ENCODE data around the gene MARCHF9. TPM values are rescaled to one million over a fixed set of nuclear protein-coding genes. Genes with fewer than 3 reads are reported as not detected.

Gene MARCHF9
- total and polyA plus RNA-seq, 4 donors, result 4.8 to 29.9 (median 14.0) TPM

GRCh38 chr12:57763881-57764661, 9.2 kb downstream of the MARCHF9 start:
- H3K4me1 ChIP-seq (ENCODE audit: control insufficient read depth in 1 of 2, insufficient read depth in 2 of 2, low read length in 2 of 2), result no peaks in the 10 kb centered on the region
- no peaks in the 10 kb centered on the region for H3K27me3 ChIP-seq (ENCODE audit: control insufficient read depth in 1 of 2, insufficient read depth in 2 of 2, low read length in 1 of 2)
- 76 to 78% methylated on average over 6 of the region's 6 CpGs for WGBS, 2 donors
- ATAC-seq (ENCODE audit: low FRiP score), result no peak
- no peaks in the 10 kb centered on the region for H3K9me3 ChIP-seq (ENCODE audit: control insufficient read depth, low read length)
- intact Hi-C loops (cut with DNase I), result no loop called here
- DNase-seq, result no peak
- H3K36me3 ChIP-seq (ENCODE audit: control insufficient read depth in 1 of 2, insufficient read depth in 2 of 2, low read length in 1 of 2), result no peaks in the 10 kb centered on the region
- H3K27ac ChIP-seq (ENCODE audit: low read depth in 1 of 2, low read length in 2 of 2), result no peak overlapping the region
- no peak overlapping the region for H3K4me3 ChIP-seq (ENCODE audit: low read length in 2 of 2)

- no peak overlapping the region for H3K4me3 ChIP-seq (ENCODE audit: low read length in 2 of 2)
- H3K27me3 ChIP-seq (ENCODE audit: control insufficient read depth in 1 of 2, insufficient read depth in 2 of 2, low read length in 1 of 2), result no peaks in the 10 kb centered on the region
- DNase-seq (no peak), ATAC-seq (ENCODE audit: low FRiP score) (no peak)
- intact Hi-C loops (cut with DNase I), result no loop called here
- no peak overlapping the region for H3K27ac ChIP-seq (ENCODE audit: low read depth in 1 of 2, low read length in 2 of 2)
- no peaks in the 10 kb centered on the region for H3K9me3 ChIP-seq (ENCODE audit: control insufficient read depth, low read length)
- no peaks in the 10 kb centered on the region for H3K4me1 ChIP-seq (ENCODE audit: control insufficient read depth in 1 of 2, insufficient read depth in 2 of 2, low read length in 2 of 2)
- 18 to 20% methylated on average over 17 of the region's 17 CpGs for WGBS, 2 donors
- H3K36me3 ChIP-seq (ENCODE audit: control insufficient read depth in 1 of 2, insufficient read depth in 2 of 2, low read length in 1 of 2), result no peaks in the 10 kb centered on the region
Measured at GRCh38 chr12:57764662-57765002, 9.7 kb downstream of the MARCHF9 start.

GRCh38 chr12:57765003-57765697, 10.2 kb downstream of the MARCHF9 start:
- H3K27me3 ChIP-seq (ENCODE audit: control insufficient read depth in 1 of 2, insufficient read depth in 2 of 2, low read length in 1 of 2), result no peaks in the 10 kb centered on the region
- WGBS, 2 donors, result 2% methylated on average over 58 to 60 of the region's 60 CpGs
- no peaks in the 10 kb centered on the region for H3K9me3 ChIP-seq (ENCODE audit: control insufficient read depth, low read length)
- no peak overlapping the region for H3K27ac ChIP-seq (ENCODE audit: low read depth in 1 of 2, low read length in 2 of 2)
- intact Hi-C loops (cut with DNase I), result no loop called here
- no peaks in the 10 kb centered on the region for H3K4me1 ChIP-seq (ENCODE audit: control insufficient read depth in 1 of 2, insufficient read depth in 2 of 2, low read length in 2 of 2)
- no peaks in the 10 kb centered on the region for H3K36me3 ChIP-seq (ENCODE audit: control insufficient read depth in 1 of 2, insufficient read depth in 2 of 2, low read length in 1 of 2)
- H3K4me3 ChIP-seq (ENCODE audit: low read length in 2 of 2), result no peak overlapping the region
- DNase-seq (peak; percentile 70 to 87), ATAC-seq (ENCODE audit: low FRiP score) (peak; percentile 58)

GRCh38 chr12:57765698-57766463, 11.0 kb downstream of the MARCHF9 start:
- intact Hi-C loops (cut with DNase I), result no loop called here
- Histone ChIP-seq H3K36me3 (ENCODE audit: control insufficient read depth in 1 of 2, insufficient read depth in 2 of 2, low read length in 1 of 2) (no peaks in the 10 kb centered on the region), H3K27ac (ENCODE audit: low read depth in 1 of 2, low read length in 2 of 2) (no peak overlapping the region), H3K27me3 (ENCODE audit: control insufficient read depth in 1 of 2, insufficient read depth in 2 of 2, low read length in 1 of 2) (no peaks in the 10 kb centered on the region), H3K4me1 (ENCODE audit: control insufficient read depth in 1 of 2, insufficient read depth in 2 of 2, low read length in 2 of 2) (no peaks in the 10 kb centered on the region), H3K4me3 (ENCODE audit: low read length in 2 of 2) (peak overlapping the region in 1 of 2 donors; percentile 10), H3K9me3 (ENCODE audit: control insufficient read depth, low read length) (no peaks in the 10 kb centered on the region)
- peak; percentile 26 for ATAC-seq (ENCODE audit: low FRiP score)
- DNase-seq, result peak in 1 of 2 donors; percentile 75
- WGBS, 2 donors, result 1 to 2% methylated on average over 40 of the region's 40 CpGs

- DNase-seq (peak in 1 of 2 donors; percentile 83), ATAC-seq (ENCODE audit: low FRiP score) (peak; percentile 17)
- Histone ChIP-seq H3K27ac (ENCODE audit: low read depth in 1 of 2, low read length in 2 of 2) (no peak within 1 kb of the TSS), H3K27me3 (ENCODE audit: control insufficient read depth in 1 of 2, insufficient read depth in 2 of 2, low read length in 1 of 2) (no peaks in the 10 kb centered on the region), H3K4me1 (ENCODE audit: control insufficient read depth in 1 of 2, insufficient read depth in 2 of 2, low read length in 2 of 2) (no peaks in the 10 kb centered on the region), H3K36me3 (ENCODE audit: control insufficient read depth in 1 of 2, insufficient read depth in 2 of 2, low read length in 1 of 2) (no peaks in the 10 kb centered on the region), H3K4me3 (ENCODE audit: low read length in 2 of 2) (peak within 1 kb of the TSS in 1 of 2 donors; percentile 10), H3K9me3 (ENCODE audit: control insufficient read depth, low read length) (no peaks in the 10 kb centered on the region)
- WGBS, 2 donors, result 4% methylated on average over 38 of the region's 38 CpGs
- intact Hi-C loops (cut with DNase I), result no loop called here
Measured at GRCh38 chr12:57766464-57767304, 11.8 kb downstream of the MARCHF9 start, which contains the start of gene CYP27B1. Gene CYP27B1, minus strand, starts transcription at chr12:57767078. Its CDS starts 37 bp downstream, at chr12:57767041.

- Histone ChIP-seq H3K9me3 (ENCODE audit: control insufficient read depth, low read length) (no peaks in the 10 kb centered on the region), H3K27me3 (ENCODE audit: control insufficient read depth in 1 of 2, insufficient read depth in 2 of 2, low read length in 1 of 2) (no peaks in the 10 kb centered on the region), H3K36me3 (ENCODE audit: control insufficient read depth in 1 of 2, insufficient read depth in 2 of 2, low read length in 1 of 2) (no peaks in the 10 kb centered on the region), H3K4me3 (ENCODE audit: low read length in 2 of 2) (no peak overlapping the region), H3K4me1 (ENCODE audit: control insufficient read depth in 1 of 2, insufficient read depth in 2 of 2, low read length in 2 of 2) (no peaks in the 10 kb centered on the region), H3K27ac (ENCODE audit: low read depth in 1 of 2, low read length in 2 of 2) (no peak overlapping the region)
- intact Hi-C loops (cut with DNase I), result no loop called here
- DNase-seq, result no peak
- no peak for ATAC-seq (ENCODE audit: low FRiP score)
Measured at GRCh38 chr12:57767305-57767698, 12.4 kb downstream of the MARCHF9 start.

- H3K27me3 ChIP-seq (ENCODE audit: control insufficient read depth in 1 of 2, insufficient read depth in 2 of 2, low read length in 1 of 2), result no peaks in the 10 kb centered on the region
- 87% methylated on average over 3 of the region's 3 CpGs for WGBS, 2 donors
- no peaks in the 10 kb centered on the region for H3K9me3 ChIP-seq (ENCODE audit: control insufficient read depth, low read length)
- ATAC-seq (ENCODE audit: low FRiP score), result no peak
- intact Hi-C loops (cut with DNase I), result no loop called here
- no peaks in the 10 kb centered on the region for H3K36me3 ChIP-seq (ENCODE audit: control insufficient read depth in 1 of 2, insufficient read depth in 2 of 2, low read length in 1 of 2)
- no peak overlapping the region for H3K27ac ChIP-seq (ENCODE audit: low read depth in 1 of 2, low read length in 2 of 2)
- H3K4me3 ChIP-seq (ENCODE audit: low read length in 2 of 2), result no peak overlapping the region
- no peaks in the 10 kb centered on the region for H3K4me1 ChIP-seq (ENCODE audit: control insufficient read depth in 1 of 2, insufficient read depth in 2 of 2, low read length in 2 of 2)
- no peak for DNase-seq
Measured at GRCh38 chr12:57767876-57768275, 13.0 kb downstream of the MARCHF9 start.

GRCh38 chr12:57769594-57769993, 14.7 kb downstream of the MARCHF9 start:
- H3K36me3 ChIP-seq (ENCODE audit: control insufficient read depth in 1 of 2, insufficient read depth in 2 of 2, low read length in 1 of 2), result no peaks in the 10 kb centered on the region
- ATAC-seq (ENCODE audit: low FRiP score) (no peak), DNase-seq (no peak)
- no peak overlapping the region for H3K27ac ChIP-seq (ENCODE audit: low read depth in 1 of 2, low read length in 2 of 2)
- intact Hi-C loops (cut with DNase I), result no loop called here
- no peaks in the 10 kb centered on the region for H3K27me3 ChIP-seq (ENCODE audit: control insufficient read depth in 1 of 2, insufficient read depth in 2 of 2, low read length in 1 of 2)
- H3K4me1 ChIP-seq (ENCODE audit: control insufficient read depth in 1 of 2, insufficient read depth in 2 of 2, low read length in 2 of 2), result no peaks in the 10 kb centered on the region
- 94 to 96% methylated on average over 11 of the region's 11 CpGs for WGBS, 2 donors
- no peak overlapping the region for H3K4me3 ChIP-seq (ENCODE audit: low read length in 2 of 2)
- H3K9me3 ChIP-seq (ENCODE audit: control insufficient read depth, low read length), result no peaks in the 10 kb centered on the region

Measured in aorta (tissue), 5 donors.